Activated T-cell treated with anti-CD3 and anti-CD28 coated beads, Interleukin-2, amount 50 U/mL, for 72 hours (primary cell): ENCODE results near the gene TUBB2B. TPM values are rescaled to one million over a fixed set of nuclear protein-coding genes. Genes with fewer than 3 reads are reported as not detected.

Experiments used
- ATAC-seq, 2 donors: fragments of 150-1000 bp; cut with Tn5 transposase; replicated peaks in 1 of 2; 2 replicates each; pipeline ENCODE4 v1.10.0; 2021; ENCODE audit warnings: moderate library complexity in 2 of 2, mild to moderate bottlenecking in 1 of 2
- DNase-seq, 2 donors: peaks; one replicate each; pipeline ENCODE4 v3.0.0; 2021 to 2022; ENCODE audit warnings: mixed read lengths in 1 of 2
- H3K27ac Mint-ChIP-seq: one replicate; pipeline ENCODE4 v1.8.0; 2022; ENCODE audit warnings: mild to moderate bottlenecking, moderate library complexity, mixed read lengths
- H3K27me3 Mint-ChIP-seq: one replicate; pipeline ENCODE4 v1.8.0; 2022; ENCODE audit warnings: low read depth, mixed read lengths
- H3K36me3 Mint-ChIP-seq, 2 donors: one replicate each; pipeline ENCODE4 v1.8.0; 2022; ENCODE audit warnings: mixed read lengths in 2 of 2, mild to moderate bottlenecking in 1 of 2; ENCODE audit not compliant: insufficient read depth in 2 of 2
- H3K4me1 Mint-ChIP-seq: one replicate; pipeline ENCODE4 v1.8.0; 2022; ENCODE audit warnings: low read depth, mixed read lengths
- H3K4me3 Mint-ChIP-seq, 2 donors: one replicate each; pipeline ENCODE4 v1.8.0; 2022; ENCODE audit warnings: mild to moderate bottlenecking in 2 of 2, mixed read lengths in 2 of 2, moderate library complexity in 2 of 2
- H3K9me3 Mint-ChIP-seq, 2 donors: one replicate each; pipeline ENCODE4 v1.8.0; 2022; ENCODE audit warnings: mixed read lengths in 2 of 2
- total RNA-seq, 2 donors: library from RNA; stranded (reverse); gene quantifications; one replicate each; pipeline ENCODE4 v1.2.3, GENCODE V29; 2022

TUBB2B gene
- under 1 TPM in 1 of 2 donors, not detected in 1; 0.35 TPM for total RNA-seq

DNA sequence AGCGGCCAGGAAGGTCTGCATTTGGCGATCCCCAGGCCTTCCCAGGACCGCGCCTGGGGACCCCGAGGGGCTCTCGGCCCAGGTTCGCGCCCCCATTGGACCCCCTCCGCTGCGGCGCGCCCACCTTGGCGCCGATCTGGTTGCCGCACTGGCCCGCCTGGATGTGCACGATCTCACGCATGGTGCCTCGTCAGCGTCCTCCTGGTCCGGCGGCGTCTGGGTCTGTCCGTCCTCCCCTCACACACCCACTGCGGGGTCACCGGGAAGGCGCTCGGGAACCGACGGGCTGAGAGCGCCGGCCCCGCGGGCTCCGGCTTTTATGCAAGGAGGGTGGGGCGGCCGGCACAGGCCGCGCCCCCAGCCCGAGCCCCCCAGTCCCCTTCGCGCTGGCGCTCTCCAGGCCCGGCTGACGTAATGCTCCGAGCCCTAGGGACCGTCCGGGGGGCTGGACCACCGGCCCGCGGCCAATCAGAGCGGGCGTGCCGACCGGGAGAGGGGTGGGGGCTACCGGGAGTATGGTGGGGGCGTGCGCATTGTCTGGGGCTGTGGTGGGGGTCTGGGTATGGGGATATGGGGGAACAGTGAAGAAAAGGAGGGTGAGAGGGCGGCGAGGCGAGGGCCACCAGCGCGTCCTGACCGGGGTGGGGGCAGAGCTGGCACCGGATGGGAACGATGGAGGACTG is at the start of gene TUBB2B:
TSS of gene TUBB2B (minus strand) at position 291 of the 683 bp plus-strand sequence. CDS start at position 181, 110 bp downstream.
- Mint-ChIP-seq H3K4me3 (peak within 1 kb of the TSS; percentile 80 to 90), H3K9me3 (no peaks in the 10 kb centered on the region), H3K27me3 (peaks cover 81% of the 10 kb centered on the region), H3K27ac (peak within 1 kb of the TSS; percentile 10), H3K36me3 (peaks cover 0 to 2% of the 10 kb centered on the region in 2 donors), H3K4me1 (peaks cover 53% of the 10 kb centered on the region)
- DNase-seq: peak in 1 of 2 donors; percentile 27
- ATAC-seq: peak; percentile 20 to 27

DNA sequence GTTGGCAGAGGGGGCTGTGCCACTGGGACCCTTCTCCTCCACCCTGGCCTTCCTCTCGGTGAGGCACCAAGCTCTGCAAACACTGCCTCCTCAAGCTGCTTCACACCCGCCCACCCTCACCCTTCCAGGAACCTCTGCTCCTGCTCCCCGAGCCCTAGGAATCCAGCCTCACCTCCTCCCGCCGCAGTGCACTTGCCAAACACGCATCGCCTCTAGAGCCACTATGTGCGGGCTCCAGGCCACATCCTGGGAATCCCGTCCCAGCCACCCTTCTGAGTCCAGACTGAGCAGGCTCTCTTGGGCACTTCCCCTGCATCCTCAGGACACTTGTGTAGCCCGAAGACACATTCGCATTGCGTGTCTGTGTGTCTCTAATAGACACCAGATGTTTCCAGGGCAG is 49.8 kb upstream of the TUBB2B start:
- no peak overlapping the region for H3K27ac Mint-ChIP-seq
- no peak overlapping the region for H3K4me3 Mint-ChIP-seq
- H3K4me1 Mint-ChIP-seq: peaks cover 11% of the 10 kb centered on the region
- H3K27me3 Mint-ChIP-seq: no peaks in the 10 kb centered on the region
- H3K9me3 Mint-ChIP-seq: no peaks in the 10 kb centered on the region
- no peak for ATAC-seq
- DNase-seq: no peak
- no peaks in the 10 kb centered on the region for H3K36me3 Mint-ChIP-seq

GRCh38 chr6:3276174-3277167 is 49.0 kb upstream of the TUBB2B start:
- ATAC-seq (no peak), DNase-seq (no peak)
- H3K4me1 Mint-ChIP-seq: peaks cover 12% of the 10 kb centered on the region
- no peak overlapping the region for H3K27ac Mint-ChIP-seq
- no peaks in the 10 kb centered on the region for H3K27me3 Mint-ChIP-seq
- H3K9me3 Mint-ChIP-seq: no peaks in the 10 kb centered on the region
- no peak overlapping the region for H3K4me3 Mint-ChIP-seq
- no peaks in the 10 kb centered on the region for H3K36me3 Mint-ChIP-seq

DNA sequence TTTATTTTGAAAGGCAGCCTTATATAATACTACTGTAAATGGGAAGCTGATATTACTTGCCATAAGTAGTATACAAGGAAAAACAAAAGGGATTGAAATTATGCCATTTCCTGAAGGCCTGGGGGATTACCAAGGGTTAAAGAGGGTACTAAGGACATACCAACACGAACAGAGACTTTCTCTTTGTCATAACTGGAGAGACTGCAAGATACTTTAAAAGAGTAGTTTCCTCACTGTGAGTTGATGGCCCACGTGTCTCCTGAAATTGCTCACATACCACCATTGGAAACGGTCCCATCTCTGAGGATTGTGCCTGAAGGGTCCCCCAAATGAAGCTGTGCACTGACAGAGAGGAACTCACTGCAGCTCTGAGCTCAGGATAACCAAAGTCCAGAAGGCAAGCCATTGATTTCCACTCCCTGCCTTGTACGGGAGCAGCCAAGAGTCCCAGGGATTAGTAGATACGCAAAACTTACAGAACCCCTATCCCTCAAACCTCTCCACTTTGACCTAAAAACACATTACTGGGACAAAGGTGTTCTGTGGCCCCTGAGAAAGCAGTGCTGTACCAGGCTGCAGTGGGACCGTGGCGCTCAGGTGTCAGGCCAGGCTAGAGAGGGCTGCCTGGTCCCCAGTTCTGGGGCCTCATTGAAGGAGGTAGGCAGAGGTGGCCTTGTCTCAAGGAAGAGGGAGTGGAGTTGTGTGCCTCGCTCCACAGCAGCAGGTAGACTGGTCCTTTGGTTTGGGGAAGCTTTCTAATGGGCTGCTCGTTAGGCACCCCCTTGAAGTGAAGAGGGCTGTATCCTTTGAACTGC is 46.5 kb upstream of the TUBB2B start:
- peaks cover 18% of the 10 kb centered on the region for H3K4me1 Mint-ChIP-seq

DNA sequence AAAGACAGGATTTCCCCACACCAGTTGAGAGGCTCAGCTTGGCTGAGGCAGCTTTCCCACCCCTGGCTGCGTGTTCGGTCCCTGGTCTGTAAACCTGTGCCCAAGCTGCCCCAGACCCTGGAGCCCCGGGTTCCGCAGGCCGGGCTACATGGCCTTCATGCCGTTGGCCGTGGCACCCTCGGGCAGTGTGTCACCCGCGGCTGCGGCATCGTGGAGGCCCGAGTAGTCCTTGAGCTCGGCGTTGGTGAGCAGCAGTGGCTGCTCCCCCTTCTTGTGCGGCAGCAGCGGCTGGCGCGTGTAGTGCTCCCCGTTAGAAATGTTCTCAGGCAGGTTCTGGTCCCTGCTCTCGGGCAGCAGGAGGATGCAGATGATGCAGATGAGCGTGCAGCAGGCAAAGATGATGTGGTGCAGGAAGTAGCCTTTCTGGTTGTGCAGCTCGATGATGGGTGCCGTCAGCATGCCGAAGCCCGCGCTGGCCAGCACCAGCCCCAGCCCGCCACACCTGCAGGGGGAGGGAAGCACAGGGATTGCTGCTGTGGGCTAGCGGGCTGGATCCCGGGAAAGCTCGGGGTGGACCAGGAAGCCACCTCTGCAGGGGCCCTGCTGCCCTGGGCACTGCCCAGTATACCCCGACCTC is 45.6 kb upstream of the TUBB2B start:
- no peak for DNase-seq
- H3K27me3 Mint-ChIP-seq: no peaks in the 10 kb centered on the region
- H3K27ac Mint-ChIP-seq: no peak overlapping the region
- H3K9me3 Mint-ChIP-seq: no peaks in the 10 kb centered on the region
- peaks cover 21% of the 10 kb centered on the region for H3K4me1 Mint-ChIP-seq
- no peak overlapping the region for H3K4me3 Mint-ChIP-seq
- no peak for ATAC-seq
- peaks cover 0 to 7% of the 10 kb centered on the region in 2 donors for H3K36me3 Mint-ChIP-seq

More for the DNA sequence above, 46.5 kb upstream of the TUBB2B start:
- Mint-ChIP-seq H3K4me3 (no peak overlapping the region), H3K27me3 (no peaks in the 10 kb centered on the region), H3K36me3 (peaks cover 0 to 5% of the 10 kb centered on the region in 2 donors), H3K27ac (peak overlapping the region; percentile 67), H3K9me3 (no peaks in the 10 kb centered on the region)
- ATAC-seq (peak in 1 of 2 donors; percentile 60), DNase-seq (no peak)

GRCh38 chr6:3271756-3272155 is 44.3 kb upstream of the TUBB2B start:
- ATAC-seq: no peak
- Mint-ChIP-seq H3K4me3 (no peak overlapping the region), H3K4me1 (peaks cover 29% of the 10 kb centered on the region)

GRCh38 chr6:3270258-3270657 is 42.8 kb upstream of the TUBB2B start:
- Mint-ChIP-seq H3K27ac (no peak overlapping the region), H3K36me3 (peaks cover 0 to 7% of the 10 kb centered on the region in 2 donors)
- ATAC-seq: no peak

More at GRCh38 chr6:3271756-3272155, 44.3 kb upstream of the TUBB2B start:
- H3K27ac Mint-ChIP-seq: no peak overlapping the region
- H3K9me3 Mint-ChIP-seq: no peaks in the 10 kb centered on the region
- no peak for DNase-seq
- peaks cover 0 to 7% of the 10 kb centered on the region in 2 donors for H3K36me3 Mint-ChIP-seq
- H3K27me3 Mint-ChIP-seq: no peaks in the 10 kb centered on the region

DNA sequence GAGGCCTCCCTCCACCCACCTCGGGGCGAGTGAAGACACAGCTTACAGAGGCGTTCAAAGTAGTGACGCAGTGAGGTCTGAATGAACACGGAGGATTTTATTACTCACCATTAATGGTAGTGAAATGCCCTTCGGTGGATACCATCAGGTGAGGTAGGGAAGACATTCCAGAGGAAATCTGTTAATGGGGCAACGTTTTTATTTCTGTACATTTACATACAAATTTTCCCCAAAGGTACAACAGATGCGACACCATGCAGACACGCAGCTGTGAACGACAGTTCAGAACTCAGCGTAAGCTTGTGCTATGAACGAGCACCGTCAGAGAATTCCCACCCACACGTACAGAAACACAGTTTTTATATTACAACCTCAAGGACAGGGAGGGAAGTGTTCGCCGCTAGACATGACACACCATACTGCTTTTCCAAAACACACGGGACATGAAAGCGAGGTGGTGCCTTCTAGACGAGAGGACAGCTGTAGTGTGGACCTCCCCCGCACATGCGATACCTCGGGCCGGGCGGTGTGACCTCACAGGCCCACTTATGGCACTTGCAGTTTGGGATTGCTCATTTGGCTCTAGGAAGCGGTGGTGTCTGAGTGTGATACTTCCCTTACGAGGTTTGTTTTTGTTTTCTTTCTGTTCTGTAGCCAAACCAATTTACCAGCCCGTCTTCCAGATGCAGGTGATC is 42.0 kb upstream of the TUBB2B start:
- H3K27ac Mint-ChIP-seq: peak overlapping the region; percentile 55

More at GRCh38 chr6:3270258-3270657, 42.8 kb upstream of the TUBB2B start:
- Mint-ChIP-seq H3K27me3 (no peaks in the 10 kb centered on the region), H3K9me3 (no peaks in the 10 kb centered on the region), H3K4me3 (no peak overlapping the region), H3K4me1 (peaks cover 29% of the 10 kb centered on the region)
- DNase-seq: no peak

DNA sequence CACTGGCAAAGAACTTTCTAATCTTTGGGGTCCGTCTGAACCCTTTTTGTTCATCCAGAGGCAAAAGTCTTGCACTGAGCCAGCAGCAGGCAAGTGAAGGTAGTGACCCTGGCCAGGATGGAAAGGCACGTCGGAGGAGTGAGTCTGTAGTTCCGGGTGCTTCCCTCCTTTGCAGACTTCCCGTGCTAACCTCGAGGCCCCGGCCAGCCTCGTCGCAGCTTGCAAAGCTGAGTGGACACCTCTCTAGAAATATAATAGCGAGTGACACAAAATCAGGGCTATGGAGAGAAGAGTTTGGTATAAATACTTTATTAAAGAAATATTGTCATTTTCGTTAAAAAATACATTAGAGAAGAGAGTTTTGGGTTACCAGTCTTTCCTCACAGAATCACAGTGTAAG is 41.2 kb upstream of the TUBB2B start:
- no peaks in the 10 kb centered on the region for H3K9me3 Mint-ChIP-seq
- H3K27me3 Mint-ChIP-seq: no peaks in the 10 kb centered on the region
- peak overlapping the region; percentile 55 for H3K27ac Mint-ChIP-seq
- ATAC-seq (no peak), DNase-seq (no peak)
- H3K36me3 Mint-ChIP-seq: peaks cover 0 to 7% of the 10 kb centered on the region in 2 donors
- no peak overlapping the region for H3K4me3 Mint-ChIP-seq
- peaks cover 26% of the 10 kb centered on the region for H3K4me1 Mint-ChIP-seq

More for the DNA sequence above, 42.0 kb upstream of the TUBB2B start:
- Mint-ChIP-seq H3K27me3 (no peaks in the 10 kb centered on the region), H3K4me3 (peak overlapping the region in 1 of 2 donors; percentile 19), H3K9me3 (no peaks in the 10 kb centered on the region), H3K4me1 (peaks cover 29% of the 10 kb centered on the region), H3K36me3 (peaks cover 0 to 7% of the 10 kb centered on the region in 2 donors)
- peak in 1 of 2 donors; percentile 76 for ATAC-seq
- peak in 1 of 2 donors; percentile 40 for DNase-seq

GRCh38 chr6:3267162-3267561 is 39.7 kb upstream of the TUBB2B start:
- H3K27ac Mint-ChIP-seq: no peak overlapping the region
- H3K4me1 Mint-ChIP-seq: peaks cover 31% of the 10 kb centered on the region
- ATAC-seq: no peak
- no peak for DNase-seq
- H3K4me3 Mint-ChIP-seq: no peak overlapping the region
- no peaks in the 10 kb centered on the region for H3K9me3 Mint-ChIP-seq
- no peaks in the 10 kb centered on the region for H3K27me3 Mint-ChIP-seq
- H3K36me3 Mint-ChIP-seq: peaks cover 0 to 10% of the 10 kb centered on the region in 2 donors

DNA sequence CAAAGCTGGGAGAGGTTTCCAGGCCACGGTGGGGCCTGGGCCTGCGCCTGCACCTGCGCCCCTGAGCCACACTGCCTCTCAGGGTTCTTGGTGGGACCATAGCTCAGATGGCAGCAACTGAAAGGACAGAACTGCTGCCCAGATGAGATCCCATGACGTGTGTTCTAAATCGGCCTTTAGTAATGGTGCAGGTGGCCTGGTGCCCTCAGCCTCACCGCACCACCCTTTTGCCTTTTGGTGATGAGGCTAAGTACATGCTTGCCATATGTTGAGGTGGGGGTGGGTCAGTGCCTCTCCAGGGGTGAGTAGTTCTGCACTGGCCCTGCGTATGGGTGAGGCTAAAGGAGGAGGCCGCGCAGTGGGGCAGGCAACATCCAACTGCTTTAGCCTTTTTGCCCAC is 38.7 kb upstream of the TUBB2B start:
- H3K27ac Mint-ChIP-seq: no peak overlapping the region
- H3K27me3 Mint-ChIP-seq: no peaks in the 10 kb centered on the region
- no peaks in the 10 kb centered on the region for H3K9me3 Mint-ChIP-seq
- ATAC-seq (no peak), DNase-seq (no peak)
- H3K36me3 Mint-ChIP-seq: peaks cover 0 to 10% of the 10 kb centered on the region in 2 donors
- H3K4me1 Mint-ChIP-seq: peaks cover 40% of the 10 kb centered on the region
- no peak overlapping the region for H3K4me3 Mint-ChIP-seq

DNA sequence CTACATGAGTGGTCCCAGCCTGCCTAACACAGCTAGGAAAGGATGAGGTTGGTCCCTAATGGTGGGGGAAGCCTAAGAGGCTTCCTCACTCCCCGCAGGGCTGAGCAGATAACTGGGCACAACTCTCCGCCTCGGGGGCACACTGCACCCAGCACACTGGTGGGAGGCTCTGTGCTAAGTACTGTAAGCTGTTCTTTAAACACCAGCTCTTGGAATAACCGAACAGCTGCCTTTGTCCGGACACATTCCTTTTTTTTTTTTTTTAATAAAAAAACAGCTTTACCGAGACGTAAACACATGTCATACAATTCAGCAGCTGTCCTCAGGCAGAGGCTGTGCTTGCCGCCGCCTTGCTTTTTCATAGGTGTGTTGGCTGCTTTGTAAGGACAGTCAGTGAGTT is 38.2 kb upstream of the TUBB2B start:
- H3K36me3 Mint-ChIP-seq: peaks cover 0 to 10% of the 10 kb centered on the region in 2 donors
- no peak for ATAC-seq
- H3K27me3 Mint-ChIP-seq: no peaks in the 10 kb centered on the region
- DNase-seq: no peak
- no peaks in the 10 kb centered on the region for H3K9me3 Mint-ChIP-seq
- no peak overlapping the region for H3K27ac Mint-ChIP-seq
- no peak overlapping the region for H3K4me3 Mint-ChIP-seq
- peaks cover 45% of the 10 kb centered on the region for H3K4me1 Mint-ChIP-seq
